ENCODE results near the gene P4HA2. TPM values are rescaled to one million over a fixed set of nuclear protein-coding genes. Genes with fewer than 3 reads are reported as not detected.

The P4HA2 gene
- total RNA-seq, 1 donor from 2014 or later, result 68.7 TPM

GRCh38 chr5:132246806-132247205 is 19.2 kb upstream of the P4HA2 start:
- Mint-ChIP-seq H3K4me3 (no peak overlapping the region), H3K4me1 (no peaks in the 10 kb centered on the region), H3K27ac (no peak overlapping the region), H3K27me3 (ENCODE audit: low read depth) (no peaks in the 10 kb centered on the region), H3K9me3 (peaks cover 45% of the 10 kb centered on the region), H3K36me3 (peaks cover 10% of the 10 kb centered on the region)
- DNase-seq (ENCODE audit: low spot score in 2 of 2, unreplicated experiment in 2 of 2), result no peak
- TF ChIP-seq CTCF (IDR thresholded peaks at IDR 0.05; ENCODE audit: unreplicated experiment), result no peak

- Mint-ChIP-seq H3K9me3 (peaks cover 54% of the 10 kb centered on the region), H3K36me3 (peaks cover 10% of the 10 kb centered on the region), H3K4me1 (no peaks in the 10 kb centered on the region), H3K27ac (no peak overlapping the region), H3K4me3 (no peak overlapping the region), H3K27me3 (ENCODE audit: low read depth) (no peaks in the 10 kb centered on the region)
- no peak for TF ChIP-seq CTCF (IDR thresholded peaks at IDR 0.05; ENCODE audit: unreplicated experiment)
- no peak for DNase-seq (ENCODE audit: low spot score in 2 of 2, unreplicated experiment in 2 of 2)
These were observed 17.9 kb upstream of the P4HA2 start for GRCh38 chr5:132245593-132245992.

GRCh38 chr5:132243366-132243977 is 15.8 kb upstream of the P4HA2 start:
- H3K27me3 Mint-ChIP-seq (ENCODE audit: low read depth), result no peaks in the 10 kb centered on the region
- no peak for TF ChIP-seq CTCF (IDR thresholded peaks at IDR 0.05; ENCODE audit: unreplicated experiment)
- peaks cover 54% of the 10 kb centered on the region for H3K9me3 Mint-ChIP-seq
- H3K4me1 Mint-ChIP-seq, result no peaks in the 10 kb centered on the region
- DNase-seq (ENCODE audit: low spot score in 2 of 2, unreplicated experiment in 2 of 2), result no peak
- no peak overlapping the region for H3K27ac Mint-ChIP-seq
- H3K36me3 Mint-ChIP-seq, result peaks cover 10% of the 10 kb centered on the region
- no peak overlapping the region for H3K4me3 Mint-ChIP-seq

- Mint-ChIP-seq H3K4me3 (no peak overlapping the region), H3K9me3 (peaks cover 31% of the 10 kb centered on the region), H3K27ac (no peak overlapping the region), H3K36me3 (peaks cover 8% of the 10 kb centered on the region), H3K4me1 (no peaks in the 10 kb centered on the region), H3K27me3 (ENCODE audit: low read depth) (no peaks in the 10 kb centered on the region)
- no peak for DNase-seq (ENCODE audit: low spot score in 2 of 2, unreplicated experiment in 2 of 2)
- no peak for TF ChIP-seq CTCF (IDR thresholded peaks at IDR 0.05; ENCODE audit: unreplicated experiment)
These were observed 12.1 kb upstream of the P4HA2 start for GRCh38 chr5:132239776-132240175.

GRCh38 chr5:132238901-132239500 is 11.3 kb upstream of the P4HA2 start:
- H3K4me1 Mint-ChIP-seq, result no peaks in the 10 kb centered on the region
- H3K36me3 Mint-ChIP-seq, result peaks cover 3% of the 10 kb centered on the region
- no peak for DNase-seq (ENCODE audit: low spot score in 2 of 2, unreplicated experiment in 2 of 2)
- H3K27ac Mint-ChIP-seq, result no peak overlapping the region
- no peaks in the 10 kb centered on the region for H3K27me3 Mint-ChIP-seq (ENCODE audit: low read depth)
- H3K9me3 Mint-ChIP-seq, result peaks cover 24% of the 10 kb centered on the region
- no peak for TF ChIP-seq CTCF (IDR thresholded peaks at IDR 0.05; ENCODE audit: unreplicated experiment)
- no peak overlapping the region for H3K4me3 Mint-ChIP-seq

Measured in mesothelial cell of epicardium (in vitro differentiated cells).